ENCODE results near the gene MCOLN1.

Gene MCOLN1

DNA sequence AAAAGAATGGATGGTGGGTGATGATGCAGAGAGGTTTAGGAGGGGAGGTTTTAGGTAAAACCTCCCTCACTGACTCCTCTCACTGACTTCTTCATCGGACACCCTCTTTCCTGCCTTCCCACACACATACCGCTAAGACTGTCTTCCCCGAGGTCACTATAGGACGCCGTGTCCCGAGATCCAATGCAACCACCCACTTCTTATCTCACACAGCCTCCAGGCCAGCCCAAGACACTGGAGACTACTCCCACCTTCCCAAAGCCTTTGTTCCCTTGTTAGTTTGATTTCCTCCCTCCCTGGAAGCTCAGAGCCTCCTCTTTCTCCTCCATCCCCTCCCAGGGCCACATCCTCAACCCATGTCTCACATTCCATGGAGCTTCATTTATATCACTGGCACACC, 56.8 kb downstream of the MCOLN1 start:
- DNase-seq = no peak

DNA sequence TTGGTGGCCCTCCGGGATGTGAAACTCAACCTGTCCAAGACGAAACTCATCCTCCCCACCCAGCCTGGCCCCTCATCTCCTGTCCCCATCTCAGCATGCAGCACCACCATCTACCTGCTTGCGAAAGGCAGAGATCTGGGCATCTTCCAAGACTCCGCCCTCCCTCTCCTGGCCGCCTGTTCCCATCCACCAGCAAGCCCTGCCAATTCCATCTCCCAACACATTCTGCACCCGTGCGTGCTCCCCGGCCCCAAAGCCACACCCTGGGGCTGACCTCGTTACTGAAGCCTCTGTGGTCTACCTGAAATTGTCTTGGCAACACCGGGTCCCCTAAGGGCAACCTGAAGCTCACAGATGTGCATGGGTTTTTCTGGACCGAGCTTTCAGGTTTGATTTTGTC, 60.0 kb downstream of the MCOLN1 start:
- DNase-seq = no peak

Measured in 8988T (cell line).